HG02623 (cell line): ENCODE measurements around the gene NPAS3.

Experiments used
- ATAC-seq: cut with Tn5 transposase; IDR thresholded peaks from one replicate; pipeline ENCODE4 v1.9.1; 2021; ENCODE audit warnings: moderate library complexity; ENCODE audit not compliant: unreplicated experiment

Gene NPAS3

DNA sequence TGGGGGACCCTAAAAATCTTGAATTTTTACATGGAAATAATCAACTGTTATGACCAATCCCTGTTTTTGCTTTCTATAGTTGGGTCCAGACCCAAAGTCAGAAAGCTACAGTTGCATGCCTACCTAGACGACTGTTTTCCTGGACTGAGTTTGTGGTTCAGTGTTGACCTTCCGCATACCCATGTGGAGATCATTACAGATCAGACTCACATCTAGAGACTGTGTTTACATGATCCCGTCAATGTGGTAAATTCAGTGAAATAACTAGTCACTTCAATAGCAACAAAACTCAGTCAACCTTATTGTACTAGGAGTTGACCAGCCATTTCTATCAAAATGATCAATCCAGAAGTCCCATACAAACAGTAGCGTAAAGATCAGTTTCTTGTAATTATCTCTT is 754.6 kb downstream of the NPAS3 start:
- no peak for ATAC-seq

- no peak for ATAC-seq
Observed at GRCh38 chr14:33696165-33696564, 757.5 kb downstream of the NPAS3 start.

DNA sequence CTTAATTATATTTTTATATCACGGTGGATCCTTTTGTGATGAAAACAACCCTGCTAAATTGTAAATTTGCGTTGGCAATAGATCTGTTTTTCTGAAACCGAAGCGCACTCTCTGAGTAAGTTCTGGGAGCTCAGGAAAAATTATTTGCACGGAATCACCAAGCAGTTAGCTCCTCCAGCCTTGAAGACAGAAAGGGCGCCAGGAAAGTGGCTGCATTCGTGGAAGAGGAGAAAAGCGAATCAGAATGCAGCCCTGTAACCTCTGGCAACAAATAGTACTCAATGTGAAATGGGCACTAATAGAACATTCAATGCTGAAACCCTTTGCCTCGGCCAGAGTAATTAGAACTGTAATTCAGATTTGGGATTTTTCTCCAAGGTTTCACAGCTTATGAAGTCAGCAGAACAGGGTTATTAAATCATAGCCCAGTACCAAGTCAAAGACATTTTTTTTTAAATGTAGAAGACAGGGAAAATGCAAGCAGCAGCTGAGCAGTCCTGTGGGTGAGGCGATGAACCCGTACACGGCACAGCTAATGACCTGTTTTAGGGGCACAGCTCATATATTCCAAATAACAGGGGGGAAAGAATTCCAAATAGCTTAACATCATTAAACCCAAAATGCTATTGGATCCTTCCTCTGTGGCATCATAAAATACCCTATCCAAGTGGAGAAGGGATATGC is 760.8 kb downstream of the NPAS3 start:
- ATAC-seq = no peak

- ATAC-seq = no peak
Observed at GRCh38 chr14:33700052-33700451, 761.4 kb downstream of the NPAS3 start.

DNA sequence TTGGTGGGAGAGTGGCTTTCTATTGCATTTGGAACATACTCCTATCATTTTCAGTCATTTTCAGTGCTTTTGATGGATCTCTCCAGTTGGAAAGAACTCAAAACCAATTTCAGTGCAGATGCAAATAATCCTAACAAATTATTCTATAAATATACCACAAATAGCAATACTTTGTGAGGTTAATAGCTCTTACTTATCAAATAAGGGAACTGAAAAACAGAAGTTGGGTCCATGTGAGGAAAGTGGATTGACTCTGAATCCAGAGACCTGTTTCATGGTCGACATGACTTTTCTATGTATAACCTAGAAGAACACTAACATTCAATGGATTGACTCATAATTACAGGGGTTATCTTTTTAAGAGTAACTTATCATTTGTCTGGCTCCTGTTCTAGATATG is 763.6 kb downstream of the NPAS3 start:
- no peak for ATAC-seq

GRCh38 chr14:33704481-33704880 is 765.8 kb downstream of the NPAS3 start:
- no peak for ATAC-seq

GRCh38 chr14:33705490-33705889 is 766.8 kb downstream of the NPAS3 start:
- no peak for ATAC-seq

- no peak for ATAC-seq
Observed at GRCh38 chr14:33707716-33708115, 769.0 kb downstream of the NPAS3 start.

- no peak for ATAC-seq
Observed at GRCh38 chr14:33709283-33709682, 770.6 kb downstream of the NPAS3 start.

DNA sequence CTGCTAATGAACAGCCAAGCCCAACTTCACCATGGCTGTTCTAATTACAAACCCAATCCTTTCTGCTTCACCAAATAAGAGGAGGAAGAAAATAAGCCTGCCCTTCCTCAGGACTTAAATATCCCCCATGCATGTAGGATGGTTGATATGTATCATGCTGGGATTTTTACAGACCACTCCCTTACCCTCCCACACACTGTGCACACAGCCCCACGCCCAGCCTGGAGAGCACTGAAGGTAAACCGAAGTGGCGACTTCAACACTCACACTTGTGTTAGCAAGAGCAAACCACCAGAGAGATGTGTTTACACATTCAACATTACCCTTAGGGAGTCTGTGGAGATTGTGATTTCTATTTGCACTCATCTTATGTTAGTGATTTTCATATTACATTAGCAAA is 771.0 kb downstream of the NPAS3 start:
- no peak for ATAC-seq

DNA sequence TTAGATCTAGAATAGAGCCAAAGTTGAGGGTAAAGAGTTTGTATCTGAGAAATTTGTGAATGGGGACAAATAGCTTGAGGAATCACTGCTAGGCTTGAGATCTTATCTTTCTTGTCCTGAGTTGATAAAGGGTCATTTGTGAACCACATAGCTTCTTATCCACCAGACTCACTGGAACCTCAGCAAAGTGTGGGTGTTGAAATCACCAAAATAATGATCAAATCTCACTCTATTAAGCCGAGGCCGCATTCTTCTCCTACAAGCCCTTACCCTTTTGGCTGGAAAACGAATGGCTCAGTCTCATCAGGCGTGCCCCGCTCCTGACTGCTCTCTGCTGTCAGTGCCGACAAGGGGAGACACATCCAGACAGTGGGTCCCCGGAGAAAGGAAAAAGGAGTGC is 771.6 kb downstream of the NPAS3 start:
- ATAC-seq = no peak

GRCh38 chr14:33711194-33711593 is 772.5 kb downstream of the NPAS3 start:
- no peak for ATAC-seq

GRCh38 chr14:33711811-33712216 is 773.1 kb downstream of the NPAS3 start:
- ATAC-seq = no peak

DNA sequence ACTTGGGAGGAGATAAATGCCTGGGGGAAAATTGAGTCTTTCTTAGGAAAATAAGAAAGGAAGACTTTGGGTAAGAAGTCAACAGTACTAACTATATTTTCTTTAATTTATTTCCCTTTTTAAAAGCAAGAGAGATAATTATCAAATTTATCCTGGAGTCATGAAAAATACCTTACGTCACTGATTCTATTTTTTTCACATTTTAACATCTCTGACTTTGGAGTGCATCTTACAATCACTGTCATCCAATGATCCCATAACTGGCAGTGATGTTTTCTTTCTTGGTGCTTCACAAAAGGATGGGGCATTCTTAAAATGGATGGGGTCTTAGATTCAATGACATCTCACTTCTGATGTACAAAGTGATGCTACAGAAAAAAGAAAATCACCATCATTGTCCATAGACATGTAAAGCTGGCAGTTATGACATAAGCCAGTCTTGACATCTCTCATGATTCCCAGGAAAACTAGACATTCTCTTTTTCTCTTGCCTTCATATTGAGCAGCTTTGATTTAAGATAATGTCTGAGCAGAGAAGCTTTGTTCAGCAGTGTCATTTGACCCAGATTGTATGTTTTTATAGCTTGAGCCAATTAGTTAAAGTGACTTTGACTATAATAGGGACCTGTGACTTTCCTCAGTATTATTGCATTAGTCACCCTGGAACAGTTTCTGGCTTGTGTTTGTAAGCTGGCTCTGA is 776.0 kb downstream of the NPAS3 start:
- ATAC-seq = no peak

DNA sequence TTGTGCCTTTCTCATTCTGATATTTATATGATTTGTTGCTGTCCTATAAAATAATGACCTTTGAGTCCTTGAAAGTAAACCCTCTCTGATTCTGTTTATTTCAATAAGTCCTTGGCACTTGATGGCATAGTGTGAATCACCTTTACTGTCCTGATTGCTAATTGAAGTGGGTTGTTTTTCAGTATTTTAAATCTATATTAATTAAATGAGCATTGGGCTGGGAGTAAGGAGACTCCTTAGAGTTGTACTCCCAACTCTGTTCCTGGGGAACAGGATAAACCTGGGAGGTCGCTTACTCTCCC is 776.5 kb downstream of the NPAS3 start:
- ATAC-seq = no peak

DNA sequence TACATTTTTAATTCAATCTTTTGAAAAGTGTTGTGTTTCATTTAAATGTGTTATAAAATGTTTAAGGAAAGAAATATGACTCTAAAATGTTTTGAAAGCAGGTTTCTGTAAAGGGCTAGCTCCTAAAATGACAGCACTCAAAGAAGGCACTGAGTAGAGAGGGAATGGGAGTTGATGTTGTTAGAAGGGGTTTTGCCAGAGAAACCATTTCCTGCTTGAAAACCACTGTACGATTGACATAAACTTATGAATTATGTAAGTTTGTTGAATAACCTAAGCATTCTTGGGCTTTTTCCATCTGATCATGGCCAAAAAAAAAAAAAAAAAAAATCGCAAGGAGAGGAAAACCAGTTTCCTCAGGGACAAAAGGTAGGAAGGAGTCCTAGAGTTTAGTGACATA is 778.2 kb downstream of the NPAS3 start:
- no peak for ATAC-seq

GRCh38 chr14:33717866-33718265 is 779.2 kb downstream of the NPAS3 start:
- ATAC-seq = no peak

- ATAC-seq = no peak
Observed at GRCh38 chr14:33720284-33720787, 781.7 kb downstream of the NPAS3 start.

DNA sequence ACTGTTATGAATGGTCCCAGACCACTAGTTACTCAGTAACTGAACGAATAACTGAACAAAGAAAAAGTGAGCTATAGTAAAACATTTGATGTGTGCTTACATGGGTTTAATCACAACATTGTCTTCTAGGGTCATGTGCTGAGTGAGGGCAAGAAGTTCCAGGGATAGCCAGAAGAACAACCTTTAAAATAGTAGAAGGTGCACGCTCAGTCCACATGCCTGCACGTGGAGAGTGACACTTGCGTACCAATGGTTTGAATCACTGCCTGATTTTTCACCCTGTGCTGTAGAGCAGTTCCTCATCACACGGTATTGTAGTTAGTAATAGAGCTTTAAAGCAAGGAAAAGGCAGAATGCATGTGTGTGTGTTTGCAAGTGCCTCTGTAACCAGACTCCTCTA is 788.0 kb downstream of the NPAS3 start:
- ATAC-seq = no peak

- ATAC-seq = no peak
Observed at GRCh38 chr14:33727606-33728005, 788.9 kb downstream of the NPAS3 start.

GRCh38 chr14:33728010-33728498 is 789.4 kb downstream of the NPAS3 start:
- no peak for ATAC-seq

- no peak for ATAC-seq
Observed at GRCh38 chr14:33730156-33730555, 791.5 kb downstream of the NPAS3 start.

GRCh38 chr14:33732175-33732574 is 793.5 kb downstream of the NPAS3 start:
- ATAC-seq = no peak
